Esophagus muscularis mucosa (tissue), 4 donors: ENCODE measurements around the gene CMTM4. TPM values are rescaled to one million over a fixed set of nuclear protein-coding genes. Genes with fewer than 3 reads are reported as not detected.
"Not testable (repeated sequence)": the region's sequence is repeated elsewhere in the genome, so short reads cannot be mapped to it uniquely, and the experiment has no call there.

Experiments
- DNase-seq: peaks from one replicate; pipeline ENCODE4 v3.0.0-alpha.2; 2017; ENCODE audit errors: extremely low spot score
- H3K27ac ChIP-seq, 4 donors: fragments of 200-600 bp; sonication (generic); replicated peaks in 1 of 4; 1 replicate in 3 of 4; 2 replicates in 1 of 4; pipeline ENCODE4 v1.5.1; 2016 to 2019; ENCODE audit warnings: mild to moderate bottlenecking in 1 of 4
- H3K27me3 ChIP-seq, 4 donors: fragments of 200-600 bp; sonication (generic); one replicate each; pipeline versions ENCODE4 v1.5.1 to v1.6.0; 2016 to 2019
- H3K36me3 ChIP-seq, 4 donors: fragments of 200-600 bp; sonication (generic); one replicate each; pipeline ENCODE4 v1.5.1; 2016 to 2019
- H3K4me1 ChIP-seq, 4 donors: fragments of 200-600 bp; sonication (generic); one replicate each; pipeline ENCODE4 v1.5.1; 2016 to 2019
- H3K4me3 ChIP-seq, 4 donors: fragments of 200-600 bp; sonication (generic); 1 replicate in 2 of 4; 2 replicates in 2 of 4; pipeline ENCODE4 v1.5.1; 2016 to 2019; ENCODE audit warnings: mild to moderate bottlenecking in 4 of 4, moderate library complexity in 1 of 4
- H3K9me3 ChIP-seq, 4 donors: fragments of 200-600 bp; sonication (generic); 1 replicate in 3 of 4; 2 replicates in 1 of 4; pipeline ENCODE4 v1.5.1; 2016 to 2019
- EP300 ChIP-seq: sonication (generic); formaldehyde crosslinking; IDR thresholded peaks from one replicate; pipeline ENCODE4 v1.6.1; 2017; ENCODE audit warnings: antibody characterized with exemption
- POLR2A ChIP-seq: fragments of 450-650 bp; IDR thresholded peaks from one replicate; pipeline ENCODE4 v1.6.1; 2017; ENCODE audit warnings: antibody characterized with exemption, moderate library complexity, mild to moderate bottlenecking, low read depth
- POLR2AphosphoS5 ChIP-seq, 2 donors: sonication (generic); formaldehyde crosslinking; IDR thresholded peaks; one replicate each; pipeline ENCODE4 v1.6.1; 2017; ENCODE audit warnings: antibody characterized with exemption in 2 of 2
- WGBS: methylation state at CpG from one replicate; pipeline ENCODE4 v1.1.5; 2018; 5-methylcytosine and 5-hydroxymethylcytosine counted together
- intact Hi-C: fragments of 100-400 bp; cut with DNase I; formaldehyde crosslinking; loops from one replicate; pipeline ENCODE4 v1.15.1; 2023
- total RNA-seq, 4 donors: library from RNA; depleted of rRNA; stranded (reverse); fragments of >200 nt; gene quantifications; one replicate each; pipeline versions ENCODE4 v1.1.0 to v1.2.1, GENCODE V29; 2016
- TF ChIP-seq, protein P1 (sequence below), 3 experiments: fragments of 200-600 bp in 2 of 3; fragments of 450-650 bp in 1 of 3; sonication (generic) in 2 of 3; IDR thresholded peaks; one replicate each; pipeline ENCODE4 v1.5.1; 2017 to 2019; ENCODE audit warnings: antibody characterized with exemption in 3 of 3, mild to moderate bottlenecking in 2 of 3, moderate library complexity in 1 of 3

Gene CMTM4
- total RNA-seq, 4 donors from 2014 or later, result 9.8 to 19.8 (median 15.0) TPM

DNA sequence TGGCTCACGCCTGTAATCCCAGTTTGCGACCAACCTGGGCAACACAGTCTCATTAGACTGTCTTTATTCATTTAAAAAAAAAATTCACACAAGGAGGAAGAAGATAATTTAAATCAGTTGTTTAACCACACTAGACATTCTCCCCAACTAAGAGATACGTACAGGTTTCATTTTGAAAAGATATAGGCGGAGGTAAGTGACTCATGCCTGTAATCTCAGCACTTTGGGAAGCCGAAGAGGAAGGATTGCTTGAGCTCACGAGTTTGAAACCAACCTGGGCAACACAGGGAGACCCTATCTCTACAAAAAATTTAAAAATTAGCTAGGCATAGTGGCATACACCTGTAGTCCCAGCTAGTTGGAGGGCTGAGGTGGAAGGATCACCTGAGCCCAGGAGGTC, 5.3 kb downstream of the CMTM4 start:
- DNase-seq, result no peak
- no peaks in the 10 kb centered on the region for H3K9me3 ChIP-seq
- TF ChIP-seq EP300, result no peak
- TF ChIP-seq POLR2A, result no peak
- no peak for TF ChIP-seq POLR2AphosphoS5 (IDR thresholded peaks at IDR 0.05)
- TF ChIP-seq, protein P1, sequence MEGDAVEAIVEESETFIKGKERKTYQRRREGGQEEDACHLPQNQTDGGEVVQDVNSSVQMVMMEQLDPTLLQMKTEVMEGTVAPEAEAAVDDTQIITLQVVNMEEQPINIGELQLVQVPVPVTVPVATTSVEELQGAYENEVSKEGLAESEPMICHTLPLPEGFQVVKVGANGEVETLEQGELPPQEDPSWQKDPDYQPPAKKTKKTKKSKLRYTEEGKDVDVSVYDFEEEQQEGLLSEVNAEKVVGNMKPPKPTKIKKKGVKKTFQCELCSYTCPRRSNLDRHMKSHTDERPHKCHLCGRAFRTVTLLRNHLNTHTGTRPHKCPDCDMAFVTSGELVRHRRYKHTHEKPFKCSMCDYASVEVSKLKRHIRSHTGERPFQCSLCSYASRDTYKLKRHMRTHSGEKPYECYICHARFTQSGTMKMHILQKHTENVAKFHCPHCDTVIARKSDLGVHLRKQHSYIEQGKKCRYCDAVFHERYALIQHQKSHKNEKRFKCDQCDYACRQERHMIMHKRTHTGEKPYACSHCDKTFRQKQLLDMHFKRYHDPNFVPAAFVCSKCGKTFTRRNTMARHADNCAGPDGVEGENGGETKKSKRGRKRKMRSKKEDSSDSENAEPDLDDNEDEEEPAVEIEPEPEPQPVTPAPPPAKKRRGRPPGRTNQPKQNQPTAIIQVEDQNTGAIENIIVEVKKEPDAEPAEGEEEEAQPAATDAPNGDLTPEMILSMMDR (IDR thresholded peaks at IDR 0.05), result no peak
- no peak overlapping the region for H3K4me3 ChIP-seq
- H3K4me1 ChIP-seq, result peaks cover 10 to 21% (median 17%) of the 10 kb centered on the region in 4 donors
- H3K27ac ChIP-seq, result no peak overlapping the region
- no peaks in the 10 kb centered on the region for H3K27me3 ChIP-seq
- intact Hi-C loops, result no loop called here
- 94% methylated on average over 6 of the region's 6 CpGs for WGBS
- H3K36me3 ChIP-seq, result no peaks in the 10 kb centered on the region

DNA sequence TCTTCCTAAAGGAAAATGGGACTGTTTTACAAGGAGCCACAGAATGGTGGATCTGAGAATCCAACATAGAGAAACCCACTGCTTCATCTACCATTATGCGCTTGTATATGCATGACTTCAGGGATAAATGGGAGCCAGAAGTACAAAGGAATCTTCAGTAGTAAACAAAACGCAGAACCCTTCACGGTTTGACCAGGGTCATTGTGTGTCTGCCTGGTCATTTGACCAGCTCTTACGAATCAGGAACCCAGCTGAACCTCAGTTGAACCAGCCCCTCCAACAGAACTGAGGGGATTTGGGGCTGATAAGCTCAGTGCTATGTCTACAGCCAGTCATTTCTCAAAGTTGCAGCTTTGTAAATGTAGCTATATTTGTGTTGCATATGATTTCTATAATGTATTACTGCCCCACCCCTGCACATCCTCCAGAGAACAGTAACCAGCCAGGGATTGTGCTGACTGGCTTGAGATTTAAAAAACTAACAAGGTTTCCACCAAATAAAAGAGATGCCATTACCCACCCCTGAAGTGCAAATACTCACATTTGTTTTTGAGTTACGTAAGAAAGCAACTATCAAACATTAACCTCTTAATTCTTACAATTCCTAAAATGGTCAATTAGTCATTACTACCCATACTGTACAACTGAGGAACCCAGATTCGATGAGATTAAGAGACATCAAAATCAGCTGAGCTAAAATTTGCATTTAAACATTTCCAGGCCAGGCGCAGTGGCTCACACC, 6.3 kb downstream of the CMTM4 start:
- TF ChIP-seq POLR2A (no peak), EP300 (no peak), POLR2AphosphoS5 (IDR thresholded peaks at IDR 0.05) (no peak)
- TF ChIP-seq, protein P1 (IDR thresholded peaks at IDR 0.05), result no peak
- H3K4me1 ChIP-seq, result peaks cover 3 to 12% (median 8%) of the 10 kb centered on the region in 4 donors
- no peak overlapping the region for H3K4me3 ChIP-seq
- no peaks in the 10 kb centered on the region for H3K27me3 ChIP-seq
- no peaks in the 10 kb centered on the region for H3K9me3 ChIP-seq
- WGBS, result 75% methylated on average over 7 of the region's 7 CpGs
- no peaks in the 10 kb centered on the region for H3K36me3 ChIP-seq
- intact Hi-C loops, result no loop called here
- no peak overlapping the region for H3K27ac ChIP-seq
- no peak for DNase-seq

DNA sequence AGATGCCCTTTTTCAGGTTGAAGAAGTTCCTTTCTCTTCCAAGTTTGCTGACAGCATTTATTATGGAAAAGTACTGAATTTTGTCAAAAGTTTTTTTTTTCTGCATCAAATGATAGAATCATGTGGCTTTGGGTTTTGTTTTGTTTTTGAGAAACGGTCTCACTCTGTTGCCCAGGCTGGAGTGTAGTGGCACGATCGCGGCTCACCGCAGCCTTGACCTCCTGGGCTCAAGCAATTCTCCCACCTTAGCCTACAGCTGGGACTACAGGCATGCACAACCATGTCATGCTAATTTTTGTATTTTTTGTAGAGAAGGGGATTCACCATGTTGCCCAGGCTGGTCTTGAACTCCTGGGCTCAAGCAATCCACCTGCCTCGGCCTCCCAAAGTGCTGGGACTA, 7.3 kb downstream of the CMTM4 start:
- Histone ChIP-seq H3K4me1 (peaks cover 0 to 3% (median under 1%) of the 10 kb centered on the region in 4 donors), H3K4me3 (no peak overlapping the region), H3K9me3 (no peaks in the 10 kb centered on the region), H3K36me3 (no peaks in the 10 kb centered on the region), H3K27me3 (no peaks in the 10 kb centered on the region), H3K27ac (no peak overlapping the region)
- WGBS, result 93% methylated on average over 6 of the region's 6 CpGs
- no peak for DNase-seq
- intact Hi-C loops, result no loop called here
- TF ChIP-seq, protein P1 (IDR thresholded peaks at IDR 0.05), result no peak
- TF ChIP-seq POLR2A (no peak), POLR2AphosphoS5 (IDR thresholded peaks at IDR 0.05) (no peak), EP300 (no peak)

DNA sequence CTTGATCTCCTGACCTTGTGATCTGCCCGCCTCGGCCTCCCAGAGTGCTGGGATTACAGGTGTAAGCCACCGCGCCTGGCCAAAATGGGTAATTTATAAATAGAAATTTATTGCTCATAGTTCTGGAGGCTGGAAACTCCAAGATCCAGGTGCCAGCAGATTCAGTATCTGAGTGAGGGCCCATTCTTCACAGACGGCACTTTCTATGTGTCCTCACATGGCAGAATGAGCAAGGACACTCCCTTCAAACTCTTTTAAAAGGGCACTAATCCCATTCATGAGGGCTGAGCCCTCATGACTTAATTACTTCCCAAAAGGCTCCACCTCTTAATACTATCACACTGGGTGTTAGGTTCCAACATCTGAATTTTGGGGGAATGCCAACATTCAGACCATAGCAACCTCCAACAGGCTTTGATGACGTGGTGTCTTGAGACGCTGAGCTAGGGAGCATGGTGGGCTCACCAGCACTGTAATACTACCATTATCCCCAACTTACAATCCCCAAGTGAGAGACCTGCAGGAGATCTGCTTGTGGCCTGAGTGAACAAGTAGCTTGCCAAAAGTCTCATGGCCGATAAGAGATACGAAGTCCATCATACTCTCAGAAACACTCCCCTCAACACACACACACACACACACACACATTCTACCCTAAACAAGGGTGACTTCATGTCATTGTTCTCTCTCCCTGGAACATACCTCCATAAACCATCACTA, 8.5 kb downstream of the CMTM4 start:
- no peaks in the 10 kb centered on the region for H3K27me3 ChIP-seq
- intact Hi-C loops, result no loop called here
- H3K4me3 ChIP-seq, result no peak overlapping the region
- DNase-seq, result no peak
- no peaks in the 10 kb centered on the region for H3K36me3 ChIP-seq
- no peaks in the 10 kb centered on the region for H3K4me1 ChIP-seq
- H3K27ac ChIP-seq, result no peak overlapping the region
- H3K9me3 ChIP-seq, result no peaks in the 10 kb centered on the region
- no peak for TF ChIP-seq POLR2AphosphoS5 (IDR thresholded peaks at IDR 0.05)
- TF ChIP-seq POLR2A, result no peak
- TF ChIP-seq, protein P1 (IDR thresholded peaks at IDR 0.05), result no peak
- no peak for TF ChIP-seq EP300
- 96% methylated on average over 9 of the region's 9 CpGs for WGBS

DNA sequence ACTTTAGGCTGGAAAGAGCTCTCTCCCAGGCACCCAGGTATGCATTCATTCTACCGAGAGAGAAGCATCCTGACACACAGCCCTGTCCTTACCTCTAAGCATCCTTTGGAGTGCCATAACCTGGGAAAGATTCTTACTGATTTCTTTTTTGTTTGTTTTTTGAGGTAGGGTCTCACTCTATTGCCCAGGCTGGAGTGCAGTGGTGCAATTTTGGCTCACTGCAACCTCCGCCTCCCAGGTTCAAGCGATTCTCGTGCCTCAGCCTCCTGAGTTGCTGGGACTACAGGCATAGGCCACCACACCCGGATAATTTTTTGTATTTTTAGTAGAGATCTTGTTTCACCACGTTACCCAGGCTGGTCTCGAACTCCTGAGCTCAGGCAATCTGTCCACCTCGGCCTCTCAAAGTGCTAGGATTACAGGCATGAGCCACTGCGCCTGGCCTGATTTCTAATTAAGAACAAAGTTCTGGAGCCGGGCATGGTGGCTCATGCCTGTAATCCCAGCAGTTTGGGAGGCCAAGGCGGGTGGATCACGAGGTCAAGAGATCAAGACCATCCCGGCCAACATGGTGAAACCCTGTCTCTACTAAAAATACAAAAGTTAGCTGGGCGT, 10.9 kb downstream of the CMTM4 start:
- H3K27me3 ChIP-seq, H3K27ac ChIP-seq, DNase-seq, H3K9me3 ChIP-seq, intact Hi-C loops, H3K4me3 ChIP-seq, H3K36me3 ChIP-seq, H3K4me1 ChIP-seq: not testable (repeated sequence)
- WGBS, result 96% methylated on average over 14 of the region's 14 CpGs
